GM19438 (cell line): ENCODE results near the gene FAM76A.
A peak's percentile ranks its signal among the peaks of the same experiment; 100 is the strongest.

Source experiments
- ATAC-seq: cut with Tn5 transposase; IDR thresholded peaks from one replicate; pipeline ENCODE4 v1.9.1; 2021; ENCODE audit warnings: low read depth; ENCODE audit not compliant: unreplicated experiment

FAM76A gene

GRCh38 chr1:27719286-27720251 is 6.2 kb upstream of the FAM76A start:
- no peak for ATAC-seq

DNA sequence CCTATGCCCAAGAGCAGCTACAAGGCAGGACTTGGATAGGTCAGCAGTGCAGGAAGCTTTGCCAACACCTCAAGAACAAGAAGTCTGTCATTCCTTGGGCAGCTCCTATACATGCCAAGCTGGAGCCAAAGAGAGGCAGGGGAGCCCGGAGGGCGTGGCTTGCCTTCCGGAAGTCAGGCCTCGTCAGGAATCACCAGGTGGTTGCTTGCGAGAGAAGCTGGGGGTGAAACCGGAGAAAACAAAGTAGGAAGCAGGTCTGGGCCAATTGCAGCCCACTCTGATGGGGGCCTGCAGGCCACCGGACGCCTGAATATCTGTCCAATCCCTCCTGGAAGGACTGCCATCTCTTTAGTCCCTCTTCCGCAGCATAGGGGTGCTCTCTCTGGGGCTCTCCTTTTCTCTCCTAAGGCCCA is 794 bp upstream of the FAM76A start:
- ATAC-seq: no peak

- ATAC-seq: peak; percentile 29
Observed at GRCh38 chr1:27726173-27727044, 648 bp downstream of the FAM76A start.

GRCh38 chr1:27727126-27727525 is 1.4 kb downstream of the FAM76A start:
- ATAC-seq: no peak

- no peak for ATAC-seq
Observed at GRCh38 chr1:27736252-27736651, 10.5 kb downstream of the FAM76A start.

GRCh38 chr1:27741121-27741520 is 15.4 kb downstream of the FAM76A start:
- no peak for ATAC-seq

DNA sequence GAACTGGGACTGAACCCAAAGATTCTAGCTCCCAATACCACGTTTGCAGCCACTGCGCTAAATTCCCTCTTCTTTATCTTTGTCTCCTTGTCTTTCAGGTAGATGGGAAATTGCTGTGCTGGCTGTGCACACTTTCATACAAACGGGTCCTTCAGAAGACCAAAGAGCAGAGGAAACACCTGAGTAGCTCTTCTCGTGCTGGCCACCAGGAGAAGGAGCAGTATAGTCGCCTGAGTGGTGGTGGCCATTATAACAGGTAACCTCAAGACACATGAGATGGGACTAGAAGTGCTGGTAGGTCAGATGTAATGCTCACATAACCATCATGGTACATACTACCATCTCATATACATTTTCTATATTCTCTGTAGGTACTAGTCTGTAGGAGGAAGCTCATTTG is 18.8 kb downstream of the FAM76A start:
- no peak for ATAC-seq

GRCh38 chr1:27745466-27745865 is 19.7 kb downstream of the FAM76A start:
- no peak for ATAC-seq

DNA sequence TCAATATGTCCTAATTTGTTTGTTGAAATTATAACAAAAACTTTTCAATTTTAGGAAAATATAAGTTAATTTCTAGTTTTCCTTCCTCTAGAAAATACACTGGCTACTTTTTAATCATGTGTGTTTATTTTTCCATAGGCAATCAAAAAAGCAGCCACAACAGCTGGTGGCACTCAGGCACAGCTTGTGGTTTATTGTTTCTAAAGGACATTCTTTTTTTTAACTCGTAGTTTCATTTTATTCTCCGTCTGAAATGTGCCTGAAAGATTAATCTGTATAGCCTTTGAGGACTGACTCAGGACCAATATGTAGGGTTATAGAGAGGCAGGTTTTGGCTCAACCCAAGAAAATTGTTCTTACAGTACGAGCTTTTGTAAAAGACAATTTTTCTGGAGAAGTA is 26.6 kb downstream of the FAM76A start:
- ATAC-seq: no peak

DNA sequence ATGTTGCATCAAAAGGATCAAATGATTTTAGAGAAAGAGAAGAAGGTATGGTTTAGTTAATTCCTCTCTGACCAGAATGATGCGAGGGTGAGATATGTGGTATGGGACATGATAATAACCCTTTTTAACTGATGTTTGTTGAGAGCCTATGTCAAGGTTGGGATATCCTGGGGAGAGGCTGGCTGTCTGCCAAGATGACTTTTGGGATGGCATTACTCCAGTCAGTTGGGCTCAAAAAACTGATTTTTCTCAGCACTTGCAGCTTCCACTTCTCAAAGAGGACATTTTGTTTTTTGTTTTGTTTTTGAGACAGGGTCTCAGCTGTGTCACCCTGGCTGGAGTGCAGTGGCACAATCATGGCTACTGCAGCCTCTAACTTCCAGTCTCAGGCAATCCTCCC is 29.5 kb downstream of the FAM76A start:
- ATAC-seq: no peak

DNA sequence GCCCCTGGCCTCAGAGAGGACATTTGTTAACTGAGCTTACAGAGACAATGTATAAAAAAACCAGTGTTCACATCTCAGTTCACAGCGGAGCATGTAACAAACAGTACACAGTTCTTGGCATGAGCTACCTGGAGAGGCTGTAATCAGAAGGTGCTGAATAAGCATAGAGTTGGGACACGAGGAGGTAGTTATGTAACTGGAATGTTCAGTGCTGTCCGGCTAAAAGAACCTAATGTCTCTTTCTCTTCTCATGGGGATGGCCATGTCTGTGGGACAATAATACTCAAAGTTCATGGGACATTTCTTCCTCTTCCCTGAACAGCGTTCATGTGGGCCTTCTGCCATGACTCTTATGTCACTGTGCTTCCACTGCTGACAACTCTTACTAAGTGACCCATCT is 30.1 kb downstream of the FAM76A start:
- ATAC-seq: no peak

DNA sequence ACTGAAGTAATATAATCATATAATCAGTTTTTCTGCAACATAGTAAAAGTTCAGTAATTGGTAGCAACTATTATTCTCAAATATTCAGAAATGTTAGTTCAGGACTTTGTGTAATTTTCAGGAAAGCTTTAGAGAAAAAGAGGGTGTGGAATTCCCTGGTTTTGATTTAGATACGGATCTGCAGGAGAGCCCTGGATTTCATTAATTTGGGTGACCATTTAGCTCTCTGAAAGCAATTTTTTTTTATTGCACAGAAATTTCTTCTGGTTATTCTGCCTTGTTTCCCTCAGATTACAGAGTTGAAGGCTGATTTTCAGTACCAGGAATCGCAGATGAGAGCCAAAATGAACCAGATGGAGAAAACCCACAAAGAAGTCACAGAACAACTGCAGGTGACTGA is 33.5 kb downstream of the FAM76A start:
- no peak for ATAC-seq

GRCh38 chr1:27760426-27760825 is 34.7 kb downstream of the FAM76A start:
- no peak for ATAC-seq

- ATAC-seq: no peak
Observed at GRCh38 chr1:27762033-27762432, 36.3 kb downstream of the FAM76A start.

DNA sequence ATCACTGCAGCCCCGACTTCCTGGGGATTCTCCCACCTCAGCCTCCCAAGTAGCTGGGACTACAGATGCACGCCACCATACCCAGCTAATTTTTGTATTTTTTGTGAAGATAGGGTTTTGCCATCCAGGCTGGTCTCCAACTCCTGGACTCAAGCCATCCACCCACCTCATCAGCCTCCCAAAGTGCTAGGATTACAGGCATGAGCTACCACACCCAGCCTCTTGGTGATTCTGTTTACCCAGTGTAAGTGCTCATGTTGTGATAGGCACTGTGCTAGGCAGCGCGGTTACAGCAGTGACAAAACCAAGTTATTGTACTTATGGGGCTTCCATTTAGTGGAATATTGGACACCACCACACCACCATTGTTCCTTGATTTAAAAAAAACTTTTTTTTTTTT is 37.6 kb downstream of the FAM76A start:
- ATAC-seq: no peak

- no peak for ATAC-seq
Observed at GRCh38 chr1:27770293-27770830, 44.6 kb downstream of the FAM76A start.

DNA sequence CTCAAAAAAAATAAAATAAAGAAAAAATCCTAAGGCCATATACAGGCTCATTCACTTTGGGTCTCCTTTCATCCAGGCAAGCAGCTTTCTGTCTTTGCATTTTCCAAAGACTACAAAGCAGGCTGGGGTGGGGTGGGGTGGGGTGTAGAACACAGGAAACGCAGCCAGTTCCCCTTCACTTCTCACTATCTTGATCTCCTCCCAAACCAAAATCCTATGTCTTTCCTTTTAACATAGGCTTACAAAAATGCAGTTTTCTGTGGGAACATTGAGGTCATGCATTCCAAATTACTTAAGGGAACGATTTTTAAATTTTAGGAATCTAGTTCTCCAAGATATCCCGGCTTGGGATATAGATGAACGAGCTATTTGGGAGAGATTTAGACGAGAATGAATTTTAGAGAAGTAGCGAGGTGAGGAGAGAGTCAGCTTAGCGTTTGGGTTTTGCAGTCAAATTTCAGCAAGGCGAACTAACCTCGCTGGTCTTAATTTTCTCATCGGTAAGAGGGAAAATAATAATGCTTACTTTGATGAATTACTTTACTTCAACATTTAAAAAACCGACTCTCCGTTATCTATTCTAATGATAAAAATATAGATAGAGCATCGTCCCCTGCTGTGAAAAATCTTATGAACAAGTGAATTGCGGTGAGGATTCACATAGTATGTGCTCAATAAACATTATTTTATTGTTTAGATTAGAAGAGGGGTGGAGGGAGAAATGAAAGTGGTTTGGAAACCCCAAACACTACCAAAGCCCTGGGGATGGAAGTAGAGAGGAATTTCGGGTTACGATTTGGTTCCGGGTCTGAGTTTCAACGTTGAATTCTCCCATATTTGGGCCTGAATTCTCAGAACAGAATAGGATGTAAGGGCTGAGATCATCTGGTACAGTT is 46.5 kb downstream of the FAM76A start:
- ATAC-seq: no peak

DNA sequence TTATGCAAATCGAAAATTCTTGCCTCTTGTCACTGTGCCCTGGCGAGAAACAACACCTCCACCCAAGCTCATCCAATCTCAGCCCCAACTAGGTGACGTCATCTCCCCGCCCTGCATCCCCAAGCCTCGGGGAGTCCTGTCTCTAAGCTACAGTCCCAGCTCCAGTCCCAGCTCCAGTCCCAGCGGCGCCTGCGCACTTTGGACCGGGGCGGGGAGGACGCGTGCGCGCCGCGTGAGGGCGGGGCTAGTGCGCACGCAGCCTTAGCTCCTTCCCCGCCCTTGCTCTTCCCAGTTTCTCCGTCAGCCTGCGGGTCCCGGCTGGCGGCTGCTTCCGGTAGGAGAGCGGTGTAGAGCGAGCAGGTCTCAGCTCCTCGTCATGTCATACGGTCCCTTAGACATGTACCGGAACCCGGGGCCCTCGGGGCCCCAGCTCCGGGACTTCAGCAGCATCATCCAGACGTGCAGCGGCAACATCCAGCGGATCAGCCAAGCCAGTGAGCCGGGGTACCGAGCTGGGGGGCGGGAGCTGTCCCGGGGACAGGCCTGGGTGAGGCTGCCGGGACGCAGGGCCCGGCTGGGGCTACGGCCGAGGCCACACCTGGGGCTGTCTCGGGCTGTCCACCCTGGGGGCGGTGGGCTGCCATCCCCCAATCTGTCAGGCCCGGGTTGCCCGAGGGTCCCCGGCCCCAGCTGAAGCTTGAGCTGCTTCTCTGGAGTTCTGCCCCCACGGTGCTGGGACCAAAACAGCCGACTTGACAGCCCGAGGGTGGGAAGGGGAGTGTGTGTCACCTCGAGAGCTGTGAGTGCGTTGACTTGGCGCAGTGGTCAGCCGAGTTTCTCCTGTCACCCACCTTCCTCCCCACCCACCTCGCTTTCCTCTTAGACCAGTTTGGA is 47.4 kb downstream of the FAM76A start, which contains the start of gene STX12:
Gene STX12 (plus strand): TSS at position 288 of the 894 bp plus-strand sequence. CDS start 89 bp downstream, at position 377.
- ATAC-seq: peak; percentile 95

GRCh38 chr1:27773826-27774445 is 48.2 kb downstream of the FAM76A start:
- no peak for ATAC-seq
